ENCODE measurements around the gene APOL1.
"Not testable (repeated sequence)": the region's sequence is repeated elsewhere in the genome, so short reads cannot be mapped to it uniquely, and the experiment has no call there.

Gene APOL1

GRCh38 chr22:36267058-36267457 lies 14.1 kb downstream of the APOL1 start:
- no peak for DNase-seq (ENCODE audit: low read depth in 2 of 2)

DNA sequence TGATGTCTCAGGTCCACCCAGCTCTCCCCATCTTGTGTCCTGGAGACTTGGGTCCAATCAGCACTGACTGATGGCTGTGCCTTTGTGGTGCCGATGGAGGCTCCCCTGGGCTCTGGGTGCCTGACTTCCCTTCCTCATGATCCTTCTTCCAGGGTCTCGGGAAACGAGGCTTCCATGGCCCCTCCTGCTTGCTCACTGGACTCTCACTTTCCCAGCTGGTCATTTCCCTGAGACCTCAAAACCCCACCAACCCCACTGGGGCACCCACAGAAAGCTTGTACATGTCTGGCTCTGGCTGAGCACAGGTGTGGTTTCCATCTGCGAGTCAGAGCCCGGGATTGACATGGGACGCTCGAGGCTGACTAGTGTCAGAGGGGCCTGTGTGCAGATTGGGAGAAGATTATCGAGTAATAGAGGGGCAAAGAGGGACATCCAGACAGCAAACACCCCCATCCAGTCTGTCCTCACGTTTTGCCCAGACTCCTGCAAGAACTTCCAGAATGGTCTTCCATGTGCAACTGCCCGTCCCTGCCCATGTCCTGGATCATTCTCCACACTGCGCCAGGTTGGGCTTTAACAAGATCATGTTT lies 15.1 kb downstream of the APOL1 start:
- no peak for DNase-seq (ENCODE audit: low read depth in 2 of 2)

- not testable (repeated sequence) for DNase-seq (ENCODE audit: low read depth in 2 of 2)
These were observed 18.3 kb downstream of the APOL1 start for GRCh38 chr22:36271231-36271630.

GRCh38 chr22:36271951-36272350 lies 19.0 kb downstream of the APOL1 start:
- not testable (repeated sequence) for DNase-seq (ENCODE audit: low read depth in 2 of 2)

GRCh38 chr22:36274531-36274930 lies 21.6 kb downstream of the APOL1 start:
- DNase-seq (ENCODE audit: low read depth in 2 of 2) = no peak

DNA sequence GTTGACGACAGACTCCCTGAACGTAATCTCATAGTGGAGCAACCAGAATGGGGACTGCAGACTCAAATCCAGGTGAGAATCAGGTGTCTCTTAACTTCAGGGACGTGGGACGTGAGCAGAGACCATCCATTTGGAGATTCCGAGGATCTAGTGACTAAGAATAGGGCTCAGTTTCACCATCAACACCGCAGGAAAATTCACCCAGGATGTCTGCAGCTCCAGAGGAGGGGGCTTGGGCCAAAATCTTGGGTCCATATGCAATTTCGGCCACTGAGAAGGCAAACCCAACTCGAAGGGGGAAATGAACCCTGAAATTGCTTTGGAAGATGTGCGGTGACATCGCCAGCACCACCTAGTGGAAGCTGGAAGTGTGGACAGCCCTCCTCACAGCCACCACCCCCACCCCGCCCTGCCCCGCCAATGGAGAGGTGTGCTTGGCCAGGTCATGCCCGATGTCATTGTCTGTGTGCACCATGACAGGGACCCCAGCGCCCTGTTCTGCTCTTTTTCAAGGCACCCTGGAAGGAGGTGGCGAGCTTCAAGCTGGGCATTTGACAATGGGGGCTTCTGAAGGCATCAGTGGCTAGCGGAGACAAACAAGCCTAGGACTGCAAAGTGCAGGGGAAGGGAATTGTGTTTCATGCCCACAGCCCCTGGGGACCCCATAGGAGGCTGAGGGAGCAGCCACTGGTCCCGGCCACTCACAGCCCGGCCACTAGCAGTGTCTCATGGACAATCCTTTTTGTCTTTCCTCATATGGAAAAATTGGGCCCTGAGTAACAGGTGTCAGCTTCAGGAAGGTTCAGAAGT lies 24.8 kb downstream of the APOL1 start:
- DNase-seq (ENCODE audit: low read depth in 2 of 2) = peak; percentile 43 to 59

DNA sequence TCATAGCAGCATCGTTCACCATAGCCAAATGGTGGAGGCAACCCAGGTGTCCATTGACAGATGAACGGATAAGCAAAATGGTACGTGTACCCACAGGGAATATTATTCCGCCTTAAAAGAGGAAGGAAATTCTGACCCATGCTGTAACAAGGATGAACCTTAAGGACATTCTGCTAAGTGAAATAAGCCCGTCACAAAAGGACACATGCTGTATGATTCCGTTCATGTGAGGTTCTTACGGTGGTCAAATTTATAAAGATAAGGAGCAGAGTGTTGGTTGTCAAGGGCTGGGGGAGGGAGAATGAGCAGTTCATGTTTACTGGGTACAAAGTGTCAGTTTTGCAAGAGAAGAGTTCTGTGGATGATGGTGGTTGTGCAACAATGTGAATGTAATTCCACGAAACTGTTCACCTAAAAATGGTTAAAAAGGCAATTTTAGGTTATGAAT lies 26.3 kb downstream of the APOL1 start:
- no peak for DNase-seq (ENCODE audit: low read depth in 2 of 2)

DNA sequence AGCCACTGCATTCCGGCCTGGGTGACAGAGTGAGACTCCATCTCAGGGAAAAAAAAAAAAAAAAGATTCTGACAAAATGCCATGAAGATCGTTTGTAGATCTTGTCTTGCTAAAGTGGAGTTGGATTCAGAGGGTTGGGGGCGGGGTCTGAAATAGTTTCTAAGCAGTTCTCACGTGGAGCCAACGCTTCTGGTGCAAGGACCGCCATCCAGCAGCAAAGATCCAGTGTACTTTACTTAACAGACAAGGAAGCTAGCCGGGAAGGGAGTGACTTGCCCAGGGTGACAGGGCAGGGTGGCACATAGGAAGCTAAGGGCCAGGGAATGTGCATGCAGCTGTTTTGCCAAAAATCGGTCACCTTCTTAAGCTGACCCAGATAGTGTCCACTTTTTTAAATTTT lies 27.4 kb downstream of the APOL1 start:
- DNase-seq (ENCODE audit: low read depth in 2 of 2) = no peak

DNA sequence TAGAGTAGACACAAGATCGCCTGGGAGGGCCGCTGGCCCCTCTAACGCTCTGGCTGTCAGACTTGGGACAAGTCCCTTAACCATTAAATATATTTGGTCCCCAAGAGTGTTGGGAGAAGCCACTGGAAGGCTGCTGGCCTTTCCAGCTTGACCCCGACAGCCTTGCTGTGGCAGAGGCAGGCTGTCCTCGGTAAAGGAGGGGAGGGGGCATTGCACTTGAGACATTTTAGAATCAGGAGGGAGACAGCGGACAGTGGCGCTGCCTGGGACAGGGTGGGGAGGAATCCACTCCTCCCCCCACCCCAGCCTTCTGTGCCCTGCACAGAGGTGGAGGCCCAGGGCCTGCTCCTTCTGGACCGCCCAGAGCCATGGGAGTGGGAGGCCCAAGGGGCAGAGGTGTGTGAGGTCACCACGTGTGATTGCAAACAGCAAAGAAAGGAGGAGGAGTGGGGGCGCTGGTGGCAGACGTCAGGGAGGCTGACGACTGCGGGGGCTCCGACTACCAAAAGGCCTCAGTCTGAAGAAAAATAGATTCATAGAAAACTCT lies 28.9 kb downstream of the APOL1 start:
- no peak for DNase-seq (ENCODE audit: low read depth in 2 of 2)

DNA sequence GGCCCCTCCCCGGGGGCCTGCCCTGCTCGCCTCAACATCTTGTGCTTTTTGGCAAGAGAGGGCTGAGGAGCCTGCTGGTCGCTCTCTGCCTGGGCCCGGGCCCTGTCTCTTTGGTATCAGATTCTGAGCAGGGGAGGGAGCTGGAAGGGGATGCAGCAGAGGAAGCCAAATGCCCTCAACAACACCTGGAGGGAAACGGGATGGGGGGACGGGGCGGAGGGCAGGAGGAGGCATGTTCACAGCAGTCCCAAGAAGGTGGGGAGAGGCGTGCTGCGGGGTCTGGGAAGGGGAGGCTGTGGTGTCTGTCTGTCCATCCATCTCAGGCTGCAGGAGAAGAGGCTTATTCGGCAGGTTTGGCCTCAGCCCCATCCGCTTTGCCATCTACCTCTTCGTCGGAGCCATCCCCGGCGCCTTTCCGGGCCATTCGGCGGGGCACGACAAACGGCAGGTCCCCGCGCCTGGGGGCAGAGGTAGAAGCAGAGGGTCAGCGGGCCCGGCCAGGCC lies 29.4 kb downstream of the APOL1 start:
- DNase-seq (ENCODE audit: low read depth in 2 of 2) = no peak

DNA sequence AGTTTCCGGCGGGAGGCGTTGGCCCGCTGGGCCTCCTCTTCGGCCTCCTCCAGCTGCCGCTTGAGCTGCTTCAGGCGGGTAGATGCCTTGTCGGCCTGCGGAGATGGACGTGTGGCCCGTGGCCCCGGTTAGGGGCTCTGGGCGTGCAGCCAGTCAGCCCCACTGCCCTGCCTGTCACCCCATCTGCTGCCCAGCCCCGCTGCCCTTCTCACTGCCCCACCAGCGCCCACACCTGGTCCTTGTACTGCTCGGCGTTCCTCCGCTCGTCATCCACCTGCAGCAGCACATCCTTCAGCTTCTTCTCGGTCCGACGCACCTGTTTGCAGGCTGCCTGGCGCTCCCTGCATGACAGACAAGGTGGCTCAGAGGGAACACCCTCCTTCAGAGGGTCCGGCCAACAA lies 31.2 kb downstream of the APOL1 start:
- no peak for DNase-seq (ENCODE audit: low read depth in 2 of 2)

GRCh38 chr22:36285017-36285416 lies 32.1 kb downstream of the APOL1 start:
- DNase-seq (ENCODE audit: low read depth in 2 of 2) = no peak

DNA sequence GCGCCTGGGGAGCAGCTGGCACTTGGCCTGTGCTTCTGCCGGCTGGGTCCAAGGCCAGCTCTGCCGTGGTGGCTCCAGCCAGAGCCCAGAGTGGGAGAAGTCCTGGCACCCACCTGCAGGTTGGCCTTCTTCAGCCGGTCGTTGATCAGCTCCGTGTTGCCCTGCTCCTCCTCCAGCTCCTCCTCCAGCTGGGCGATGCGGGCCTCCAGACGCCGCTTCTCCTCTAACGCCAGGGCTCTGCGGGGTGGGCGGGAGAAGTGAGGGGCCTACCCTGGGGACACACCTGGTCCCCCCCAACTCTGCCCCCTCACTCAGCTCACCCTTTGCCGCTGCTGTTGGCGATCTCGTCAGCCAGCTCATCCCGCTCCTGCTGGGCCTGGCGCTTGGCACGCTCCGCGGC lies 32.6 kb downstream of the APOL1 start:
- DNase-seq (ENCODE audit: low read depth in 2 of 2) = no peak

DNA sequence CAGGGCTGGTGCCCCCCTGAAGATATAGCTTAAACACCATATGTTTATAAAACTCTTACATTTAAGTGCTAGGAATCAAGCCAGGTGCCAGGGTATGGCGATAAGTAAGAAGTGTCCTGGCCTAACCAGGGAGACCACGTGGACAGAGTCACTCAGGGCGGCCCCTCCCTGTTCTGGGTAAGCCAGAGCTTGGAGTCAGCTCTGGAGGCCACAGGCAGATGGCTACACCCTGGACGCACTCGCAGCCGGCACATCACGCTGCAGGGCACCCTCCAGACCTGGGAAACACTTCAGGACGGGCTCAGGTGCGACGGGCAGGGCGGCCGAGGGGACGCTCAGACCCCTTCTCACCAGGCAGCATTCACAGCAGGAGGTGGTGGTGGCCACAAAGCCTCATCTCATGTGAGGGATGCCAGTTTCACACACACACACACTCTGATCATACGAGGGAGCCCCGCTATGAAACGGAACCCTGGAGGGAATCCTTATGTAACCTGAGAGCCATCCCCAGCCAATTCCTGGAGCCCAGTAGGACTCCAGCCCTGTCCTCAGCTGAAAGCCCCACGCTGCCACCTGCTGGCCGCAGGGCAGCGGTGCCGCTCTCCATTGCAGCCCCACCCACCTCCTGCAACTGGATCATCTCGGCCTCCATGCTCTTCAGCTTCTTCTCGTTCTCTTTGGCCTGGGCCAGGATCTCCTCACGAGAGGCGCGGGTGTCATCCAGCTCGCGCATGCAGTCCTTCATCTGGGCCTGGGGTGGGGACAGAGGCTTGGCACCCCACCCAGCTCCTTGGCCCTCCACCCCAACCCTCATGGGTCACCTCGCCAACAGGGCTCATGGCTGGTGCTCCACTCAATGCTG lies 33.4 kb downstream of the APOL1 start:
- DNase-seq (ENCODE audit: low read depth in 2 of 2) = peak; percentile 41 to 63

DNA sequence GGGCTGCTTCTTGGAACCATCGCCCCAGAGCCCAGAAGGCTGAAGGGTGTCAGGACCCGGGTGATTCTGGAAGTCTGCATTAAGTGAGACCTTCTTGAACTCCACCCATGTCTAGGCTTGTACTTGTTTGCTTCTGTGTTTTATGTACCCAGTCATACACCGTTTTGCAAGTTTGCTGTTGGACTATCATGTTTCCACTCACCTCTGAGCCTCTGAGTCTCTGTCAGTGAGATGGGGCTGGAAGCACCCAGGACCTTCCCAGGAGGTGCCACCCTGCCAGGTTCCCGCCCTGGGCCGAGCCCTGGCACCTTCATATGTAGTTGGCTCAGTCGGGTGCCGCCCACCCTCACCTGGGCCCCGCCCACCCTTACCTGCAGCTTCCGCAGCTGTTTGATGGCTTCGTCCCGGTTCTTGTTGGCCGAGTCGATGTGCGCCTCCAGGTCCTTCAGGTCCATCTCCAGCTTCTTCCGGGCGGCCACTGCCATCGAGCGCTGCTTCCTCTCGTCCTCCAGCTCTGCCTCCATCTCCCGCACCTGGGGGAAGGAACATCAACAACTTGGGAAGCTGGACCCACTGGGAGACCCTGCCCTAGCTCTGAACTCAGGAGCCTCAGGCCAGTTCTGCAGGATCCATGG lies 35.1 kb downstream of the APOL1 start:
- no peak for DNase-seq (ENCODE audit: low read depth in 2 of 2)

DNA sequence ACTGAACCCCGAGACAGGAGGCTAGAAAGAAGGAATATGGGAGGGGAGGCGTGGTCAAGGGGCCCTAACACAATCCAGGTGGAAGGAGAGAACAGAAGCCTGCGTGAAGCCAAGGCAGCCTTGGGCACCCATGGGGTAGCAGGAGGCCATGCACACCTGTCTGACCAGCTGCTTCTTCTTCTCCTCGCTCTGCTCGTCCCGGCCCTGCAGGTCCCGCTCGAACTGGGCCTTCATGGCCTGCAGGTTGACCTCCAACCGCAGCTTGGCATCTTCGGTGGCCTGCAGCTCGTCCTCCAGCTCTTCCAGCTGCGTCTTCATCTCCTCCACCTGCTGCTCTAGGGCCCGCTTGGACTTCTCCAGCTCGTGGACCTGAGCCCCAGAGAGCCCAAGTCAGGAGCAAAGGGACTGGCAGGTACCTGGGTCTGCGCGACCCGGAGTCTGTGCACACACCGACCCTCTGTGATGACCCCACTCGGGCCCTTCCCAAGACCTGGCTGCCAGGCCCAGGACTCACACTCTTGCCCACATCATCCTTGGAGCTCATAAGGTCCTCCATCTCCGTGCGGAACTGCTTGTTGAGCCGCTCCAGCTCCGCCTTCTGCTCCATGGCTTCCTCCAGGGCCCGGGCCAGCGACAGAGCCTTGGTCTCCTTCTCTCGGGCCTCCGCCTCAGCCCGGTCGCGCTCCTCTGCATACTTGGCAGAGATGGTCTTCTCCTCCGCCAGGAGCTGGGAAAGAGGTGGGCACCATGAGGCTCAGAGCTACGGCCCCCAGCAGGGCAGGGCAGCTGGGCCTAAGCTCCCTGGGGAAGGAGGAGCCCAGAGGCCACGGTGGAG lies 35.9 kb downstream of the APOL1 start:
- DNase-seq (ENCODE audit: low read depth in 2 of 2) = no peak

DNA sequence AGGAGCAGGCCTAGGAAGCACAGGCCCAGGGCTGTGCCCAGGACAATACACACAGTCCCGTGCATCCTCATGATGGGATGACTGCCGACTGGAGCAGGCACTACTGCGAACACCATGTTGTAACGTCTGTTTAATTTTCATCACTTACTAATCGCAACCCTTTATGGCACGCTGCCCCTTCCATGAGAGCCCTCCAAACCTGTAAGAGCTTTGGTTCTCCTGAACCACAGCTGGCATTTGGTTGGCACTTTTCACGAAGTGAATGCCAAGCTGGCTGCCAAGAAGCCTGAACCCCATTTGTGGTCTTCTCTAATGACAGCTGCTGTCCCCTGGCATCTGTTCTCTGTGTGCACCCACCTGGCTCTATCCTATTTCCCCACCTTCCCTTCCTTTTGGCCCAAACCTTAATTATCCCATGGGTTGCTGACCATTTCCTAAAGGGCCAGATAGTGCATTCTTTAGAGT lies 36.5 kb downstream of the APOL1 start:
- no peak for DNase-seq (ENCODE audit: low read depth in 2 of 2)

GRCh38 chr22:36289948-36290371 lies 37.0 kb downstream of the APOL1 start:
- not testable (repeated sequence) for DNase-seq (ENCODE audit: low read depth in 2 of 2)

DNA sequence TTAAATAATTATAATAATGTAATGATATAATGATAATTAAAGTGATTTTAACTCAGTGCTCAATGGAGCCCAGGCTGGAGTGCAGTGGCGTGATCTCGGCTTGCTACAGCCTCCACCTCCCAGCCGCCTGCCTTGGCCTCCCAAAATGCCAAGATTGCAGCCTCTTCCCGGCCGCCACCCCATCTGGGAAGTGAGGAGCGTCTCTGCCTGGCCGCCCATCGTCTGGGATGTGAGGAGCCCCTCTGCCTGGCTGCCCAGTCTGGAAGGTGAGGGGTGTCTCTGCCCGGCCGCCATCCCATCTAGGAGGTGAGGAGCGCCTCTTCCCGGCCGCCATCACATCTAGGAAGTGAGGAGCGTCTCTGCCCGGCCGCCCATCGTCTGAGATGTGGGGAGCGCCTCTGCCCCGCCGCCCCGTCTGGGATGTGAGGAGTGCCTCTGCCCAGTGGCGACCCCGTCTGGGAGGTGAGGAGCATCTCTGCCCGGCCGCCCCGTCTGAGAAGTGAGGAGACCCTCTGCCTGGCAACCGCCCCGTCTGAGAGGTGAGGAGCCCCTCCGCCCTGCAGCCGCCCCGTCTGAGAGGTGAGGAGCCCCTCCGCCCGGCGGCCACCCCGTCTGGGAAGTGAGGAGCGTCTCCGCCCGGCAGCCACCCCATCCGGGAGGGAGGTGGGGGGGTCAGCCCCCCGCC lies 37.6 kb downstream of the APOL1 start:
- not testable (repeated sequence) for DNase-seq (ENCODE audit: low read depth in 2 of 2)
